ENCODE measurements around the gene PLA2G4F. TPM values are rescaled to one million over a fixed set of nuclear protein-coding genes. Genes with fewer than 3 reads are reported as not detected.
A peak's percentile ranks its signal among the peaks of the same experiment; 100 is the strongest.

PLA2G4F gene
- total RNA-seq, 1 donor: not detected

DNA sequence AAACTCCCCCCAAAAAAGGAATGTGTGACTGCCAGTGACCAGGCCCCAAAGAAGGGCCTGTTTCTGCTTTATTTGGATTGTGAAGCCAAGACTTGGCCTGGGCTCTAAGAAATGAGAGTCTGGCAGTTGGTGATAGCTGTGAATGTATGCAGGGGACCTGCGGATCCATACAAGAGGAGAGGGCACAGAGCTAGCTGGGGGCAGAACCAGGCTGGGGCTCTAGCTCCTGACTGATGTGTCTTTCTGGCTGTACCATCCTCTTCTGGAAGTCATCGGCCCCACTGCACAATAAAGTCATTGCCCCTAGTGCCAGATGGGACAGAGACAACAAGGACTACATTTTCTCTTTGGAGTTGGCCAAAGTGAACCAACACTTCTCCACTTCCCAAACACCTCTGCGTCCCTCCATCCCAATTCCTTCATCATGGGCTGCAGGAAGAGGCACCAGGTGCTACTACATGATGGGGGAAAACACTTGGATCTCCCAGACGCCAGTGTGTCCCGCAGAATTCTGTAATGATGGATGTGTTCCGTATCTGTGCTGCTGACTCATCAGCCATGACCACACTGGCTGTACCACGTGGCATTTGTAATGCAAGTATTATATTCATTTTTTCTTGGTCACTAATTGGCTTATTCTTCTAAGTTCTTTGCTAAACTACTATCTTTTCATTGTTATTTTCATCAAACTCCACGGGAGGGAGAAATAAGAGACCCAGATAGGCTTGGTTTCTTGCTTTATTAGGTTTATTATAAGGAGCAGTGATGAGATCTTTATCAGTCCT lies 1.7 kb upstream of the PLA2G4F start:
- no peaks in the 10 kb centered on the region for H4K20me1 ChIP-seq (ENCODE audit: insufficient read depth, low read length)
- no peaks in the 10 kb centered on the region for H3K27me3 ChIP-seq (ENCODE audit: insufficient read depth, low read length)
- H3K9me3 ChIP-seq (ENCODE audit: low read depth, low read length): no peaks in the 10 kb centered on the region
- H3K79me2 ChIP-seq (ENCODE audit: insufficient read depth, low read length): no peaks in the 10 kb centered on the region
- H3K36me3 ChIP-seq (ENCODE audit: insufficient read depth, low read length): peaks cover 44% of the 10 kb centered on the region
- TF ChIP-seq, protein P1, sequence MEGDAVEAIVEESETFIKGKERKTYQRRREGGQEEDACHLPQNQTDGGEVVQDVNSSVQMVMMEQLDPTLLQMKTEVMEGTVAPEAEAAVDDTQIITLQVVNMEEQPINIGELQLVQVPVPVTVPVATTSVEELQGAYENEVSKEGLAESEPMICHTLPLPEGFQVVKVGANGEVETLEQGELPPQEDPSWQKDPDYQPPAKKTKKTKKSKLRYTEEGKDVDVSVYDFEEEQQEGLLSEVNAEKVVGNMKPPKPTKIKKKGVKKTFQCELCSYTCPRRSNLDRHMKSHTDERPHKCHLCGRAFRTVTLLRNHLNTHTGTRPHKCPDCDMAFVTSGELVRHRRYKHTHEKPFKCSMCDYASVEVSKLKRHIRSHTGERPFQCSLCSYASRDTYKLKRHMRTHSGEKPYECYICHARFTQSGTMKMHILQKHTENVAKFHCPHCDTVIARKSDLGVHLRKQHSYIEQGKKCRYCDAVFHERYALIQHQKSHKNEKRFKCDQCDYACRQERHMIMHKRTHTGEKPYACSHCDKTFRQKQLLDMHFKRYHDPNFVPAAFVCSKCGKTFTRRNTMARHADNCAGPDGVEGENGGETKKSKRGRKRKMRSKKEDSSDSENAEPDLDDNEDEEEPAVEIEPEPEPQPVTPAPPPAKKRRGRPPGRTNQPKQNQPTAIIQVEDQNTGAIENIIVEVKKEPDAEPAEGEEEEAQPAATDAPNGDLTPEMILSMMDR (IDR thresholded peaks at IDR 0.05; ENCODE audit: extremely low read depth, low read depth, low read length): no peak
- H3K27ac ChIP-seq (ENCODE audit: low read depth, low read length): peak overlapping the region; percentile 15
- H3K4me1 ChIP-seq (ENCODE audit: insufficient read depth, low read length): peaks cover 10% of the 10 kb centered on the region
- DNase-seq (ENCODE audit: insufficient read length, low spot score, missing footprints): peak; percentile 95
- H2AFZ ChIP-seq (ENCODE audit: low read length): no peak overlapping the region
- H3K4me3 ChIP-seq (ENCODE audit: insufficient read depth, low read length): no peak overlapping the region
- H3K4me2 ChIP-seq (ENCODE audit: insufficient read depth, low read length): peak overlapping the region; percentile 59

GRCh38 chr15:42157381-42157780 lies 945 bp upstream of the PLA2G4F start:
- H3K9me3 ChIP-seq (ENCODE audit: low read depth, low read length): no peaks in the 10 kb centered on the region
- TF ChIP-seq, protein P1 (IDR thresholded peaks at IDR 0.05; ENCODE audit: extremely low read depth, low read depth, low read length): no peak
- no peak overlapping the region for H2AFZ ChIP-seq (ENCODE audit: low read length)
- no peak for DNase-seq (ENCODE audit: insufficient read length, low spot score, missing footprints)
- peaks cover 36% of the 10 kb centered on the region for H3K36me3 ChIP-seq (ENCODE audit: insufficient read depth, low read length)
- H3K27me3 ChIP-seq (ENCODE audit: insufficient read depth, low read length): no peaks in the 10 kb centered on the region
- H3K4me2 ChIP-seq (ENCODE audit: insufficient read depth, low read length): no peak overlapping the region
- no peaks in the 10 kb centered on the region for H3K79me2 ChIP-seq (ENCODE audit: insufficient read depth, low read length)
- H3K4me3 ChIP-seq (ENCODE audit: insufficient read depth, low read length): no peak overlapping the region
- H3K27ac ChIP-seq (ENCODE audit: low read depth, low read length): no peak overlapping the region
- peaks cover 10% of the 10 kb centered on the region for H3K4me1 ChIP-seq (ENCODE audit: insufficient read depth, low read length)
- H4K20me1 ChIP-seq (ENCODE audit: insufficient read depth, low read length): no peaks in the 10 kb centered on the region

DNA sequence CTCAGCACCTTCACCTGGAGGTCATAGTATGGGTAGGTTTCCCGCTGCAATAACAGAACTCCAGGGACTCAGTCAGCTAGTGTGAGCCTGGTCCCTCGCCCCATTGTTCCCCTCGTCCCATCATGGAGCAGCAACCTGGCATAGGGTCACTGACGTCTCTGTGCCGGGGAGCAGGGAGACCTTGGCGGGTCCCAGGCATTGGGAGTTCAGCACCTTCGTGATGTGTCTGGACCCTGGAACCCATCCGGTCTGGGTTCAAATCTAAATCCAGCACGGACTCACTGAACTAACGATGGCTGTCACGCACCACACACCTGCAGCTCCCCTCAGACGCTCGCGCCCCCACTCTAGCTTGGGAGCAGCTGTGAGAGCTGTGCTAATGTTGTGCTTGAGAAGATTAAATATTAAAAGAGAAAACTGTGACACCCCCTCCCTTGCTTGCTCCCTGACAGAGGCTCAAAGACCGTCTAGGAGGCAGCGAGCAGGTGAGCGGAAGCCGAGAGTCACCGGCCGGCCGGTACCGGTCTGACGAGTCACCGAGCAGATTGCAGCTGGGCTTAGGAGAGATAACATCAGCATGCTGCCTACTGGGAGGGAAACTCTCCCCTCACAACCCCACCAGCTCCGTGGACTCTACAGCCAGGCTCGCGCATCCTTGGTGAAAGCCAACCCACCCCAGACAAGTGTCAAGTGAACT lies 742 bp downstream of the PLA2G4F start:
- Histone ChIP-seq H3K4me3 (ENCODE audit: insufficient read depth, low read length) (no peak overlapping the region), H3K9me3 (ENCODE audit: low read depth, low read length) (no peaks in the 10 kb centered on the region), H3K79me2 (ENCODE audit: insufficient read depth, low read length) (no peaks in the 10 kb centered on the region), H3K4me1 (ENCODE audit: insufficient read depth, low read length) (peaks cover 24% of the 10 kb centered on the region), H3K36me3 (ENCODE audit: insufficient read depth, low read length) (peaks cover 21% of the 10 kb centered on the region), H2AFZ (ENCODE audit: low read length) (no peak overlapping the region), H3K4me2 (ENCODE audit: insufficient read depth, low read length) (no peak overlapping the region), H4K20me1 (ENCODE audit: insufficient read depth, low read length) (no peaks in the 10 kb centered on the region), H3K27me3 (ENCODE audit: insufficient read depth, low read length) (no peaks in the 10 kb centered on the region), H3K27ac (ENCODE audit: low read depth, low read length) (no peak overlapping the region)
- TF ChIP-seq, protein P1 (IDR thresholded peaks at IDR 0.05; ENCODE audit: extremely low read depth, low read depth, low read length): no peak
- DNase-seq (ENCODE audit: insufficient read length, low spot score, missing footprints): peak; percentile 87

- Histone ChIP-seq H3K9me3 (ENCODE audit: low read depth, low read length) (no peaks in the 10 kb centered on the region), H3K36me3 (ENCODE audit: insufficient read depth, low read length) (peaks cover 14% of the 10 kb centered on the region), H4K20me1 (ENCODE audit: insufficient read depth, low read length) (no peaks in the 10 kb centered on the region), H3K79me2 (ENCODE audit: insufficient read depth, low read length) (no peaks in the 10 kb centered on the region), H3K4me1 (ENCODE audit: insufficient read depth, low read length) (peaks cover 24% of the 10 kb centered on the region), H3K4me3 (ENCODE audit: insufficient read depth, low read length) (no peak overlapping the region), H3K27ac (ENCODE audit: low read depth, low read length) (no peak overlapping the region), H3K27me3 (ENCODE audit: insufficient read depth, low read length) (no peaks in the 10 kb centered on the region), H3K4me2 (ENCODE audit: insufficient read depth, low read length) (no peak overlapping the region), H2AFZ (ENCODE audit: low read length) (no peak overlapping the region)
- TF ChIP-seq, protein P1 (IDR thresholded peaks at IDR 0.05; ENCODE audit: extremely low read depth, low read depth, low read length): no peak
- no peak for DNase-seq (ENCODE audit: insufficient read length, low spot score, missing footprints)
These were observed 1.5 kb downstream of the PLA2G4F start for GRCh38 chr15:42154956-42155355.
